HCEC 1CT (cell line): Measurements from ENCODE around the gene SMAD7.

Experiments
- DNase-seq: peaks from one replicate; pipeline ENCODE4 v3.0.0-alpha.2; 2017

SMAD7 gene

DNA sequence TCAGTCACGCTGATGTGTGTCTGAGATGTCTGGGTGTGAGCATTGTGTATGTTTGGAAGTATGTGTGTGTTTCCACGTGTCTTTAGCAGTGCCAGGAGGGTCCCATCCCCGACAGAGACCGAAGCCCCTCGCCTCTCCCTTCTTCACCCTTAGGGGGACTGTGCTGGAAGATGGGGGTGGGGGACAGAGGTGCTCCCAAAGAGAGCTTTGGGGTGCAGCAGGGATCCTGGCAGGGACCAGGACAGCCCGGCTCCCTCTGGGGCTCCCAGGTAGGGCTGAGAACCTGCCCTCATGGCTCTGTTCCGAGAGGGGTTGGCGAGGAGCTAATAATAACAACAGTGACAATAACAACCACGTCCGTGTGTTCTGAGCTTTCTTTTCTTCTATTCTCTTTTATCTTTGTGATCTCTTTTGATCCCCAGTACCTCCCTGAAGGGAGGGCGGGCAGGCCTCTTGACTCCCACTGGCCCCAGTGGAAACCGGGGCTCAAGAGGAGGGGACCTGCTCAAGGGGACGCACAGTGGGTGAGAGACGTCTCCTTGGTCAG is 57.6 kb downstream of the SMAD7 start:
- no peak for DNase-seq

GRCh38 chr18:48892146-48892855 is 58.5 kb downstream of the SMAD7 start:
- no peak for DNase-seq

GRCh38 chr18:48891721-48892120 is 59.0 kb downstream of the SMAD7 start:
- no peak for DNase-seq

DNA sequence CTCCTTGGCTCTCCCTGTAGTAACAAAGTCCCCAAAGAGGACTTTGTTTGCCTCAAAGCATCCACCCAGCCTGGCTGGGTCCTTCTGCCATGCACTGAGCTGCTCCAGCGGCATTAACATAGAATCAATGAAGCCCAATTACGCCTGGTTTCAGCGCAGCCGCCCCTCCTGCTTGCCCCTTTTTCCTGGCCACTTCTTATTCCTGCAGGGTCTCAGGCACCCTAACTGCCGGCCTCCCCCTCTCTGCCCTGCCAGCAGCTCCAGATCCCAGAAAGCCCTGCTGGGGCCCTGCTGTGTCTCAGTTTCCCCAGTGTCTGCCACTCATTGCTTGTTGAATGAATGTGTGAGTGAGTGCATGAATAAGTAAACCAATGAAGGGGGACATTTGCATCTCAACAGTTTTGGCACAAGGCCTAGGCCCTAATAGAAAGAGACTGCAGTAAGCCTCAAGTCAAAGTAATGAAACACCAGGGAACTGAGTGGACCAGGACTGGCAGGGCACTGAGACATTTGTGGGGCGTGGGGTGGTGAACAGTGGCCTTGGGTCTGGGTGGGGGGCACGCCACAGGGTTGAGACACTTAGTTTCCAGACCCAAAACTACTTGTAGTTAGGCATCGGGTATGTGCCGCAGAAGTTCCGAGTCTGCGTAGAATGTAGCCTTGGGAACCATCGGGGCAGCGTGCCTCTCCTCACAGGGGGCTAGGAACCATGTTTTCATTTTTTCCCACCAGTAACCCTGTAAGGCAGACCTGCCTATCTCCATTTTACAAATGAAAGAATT is 60.6 kb downstream of the SMAD7 start:
- DNase-seq: no peak

- DNase-seq: no peak
Observed at GRCh38 chr18:48889115-48889941, 61.4 kb downstream of the SMAD7 start.

GRCh38 chr18:48888773-48889080 is 62.0 kb downstream of the SMAD7 start:
- no peak for DNase-seq

- DNase-seq: no peak
Observed at GRCh38 chr18:48887905-48888772, 62.6 kb downstream of the SMAD7 start.

DNA sequence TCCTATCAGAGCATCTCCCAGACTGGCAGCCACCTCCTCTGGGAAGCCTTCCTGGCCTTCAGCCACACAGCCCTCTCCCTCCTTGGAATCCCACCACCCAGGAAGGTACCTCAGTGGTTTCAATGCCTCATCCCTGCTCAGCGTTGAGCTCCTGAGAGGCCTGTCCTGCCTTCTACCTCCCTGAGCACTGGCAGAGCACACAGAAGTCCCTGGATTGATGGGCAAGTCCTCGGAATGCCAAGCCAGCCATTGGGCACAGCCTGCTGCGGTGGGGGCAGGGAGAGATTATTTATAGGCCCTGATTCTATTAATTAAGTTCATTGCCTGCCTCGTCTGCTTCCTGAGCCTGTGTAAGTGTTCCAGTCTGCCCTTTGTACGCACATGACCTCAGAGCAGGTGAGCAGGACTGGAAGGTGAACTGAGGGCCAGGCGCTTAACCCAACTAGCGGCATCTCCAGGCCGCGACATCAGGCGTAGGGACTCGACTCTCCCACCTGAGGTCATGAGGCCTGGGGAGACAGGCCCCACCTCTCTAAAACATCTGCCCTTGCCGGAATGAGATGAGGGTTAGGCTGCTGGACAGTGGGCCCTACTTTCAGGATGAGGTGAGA is 63.4 kb downstream of the SMAD7 start:
- DNase-seq: no peak

DNA sequence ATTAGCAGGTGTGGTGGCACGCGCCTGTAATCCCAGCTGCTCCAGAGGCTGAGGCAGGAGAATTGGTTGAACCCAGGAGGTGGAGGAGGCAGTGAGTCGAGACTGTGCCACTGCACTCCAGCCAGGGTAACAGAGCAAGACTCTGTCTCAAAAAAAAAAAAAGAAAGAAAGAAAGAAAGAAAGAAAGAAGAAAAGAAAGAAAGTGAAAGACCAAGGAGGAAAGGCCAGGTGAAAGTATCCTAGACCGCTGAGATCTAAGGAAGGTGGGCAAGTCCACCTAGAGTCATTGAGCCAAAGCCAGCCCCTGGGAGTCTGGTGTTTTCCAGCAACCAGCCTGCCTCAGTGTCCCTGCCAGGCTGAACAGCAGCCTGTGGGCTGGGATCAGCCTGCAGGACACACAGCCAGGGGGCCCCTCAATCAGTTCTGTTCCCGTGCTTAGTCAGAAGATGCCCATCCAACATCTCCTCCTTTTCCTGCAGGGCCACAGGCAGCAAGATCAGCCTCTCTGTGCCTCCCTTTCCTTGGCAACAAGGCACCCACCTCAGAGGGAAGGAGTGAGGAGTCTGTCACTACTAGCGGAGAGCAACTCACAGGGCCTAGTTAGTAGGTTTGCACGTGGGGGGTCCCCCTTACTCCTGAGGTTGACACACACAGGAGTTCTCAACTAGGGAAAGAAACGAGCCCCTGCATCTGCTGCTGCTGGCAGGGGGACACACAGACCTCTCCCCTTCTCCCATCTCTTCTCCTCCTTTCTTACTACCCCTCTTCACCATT is 64.1 kb downstream of the SMAD7 start:
- no peak for DNase-seq

- DNase-seq: no peak
Observed at GRCh38 chr18:48885924-48886400, 64.8 kb downstream of the SMAD7 start.

- DNase-seq: no peak
Observed at GRCh38 chr18:48885266-48885923, 65.4 kb downstream of the SMAD7 start.

- no peak for DNase-seq
Observed at GRCh38 chr18:48884771-48885170, 66.0 kb downstream of the SMAD7 start.

DNA sequence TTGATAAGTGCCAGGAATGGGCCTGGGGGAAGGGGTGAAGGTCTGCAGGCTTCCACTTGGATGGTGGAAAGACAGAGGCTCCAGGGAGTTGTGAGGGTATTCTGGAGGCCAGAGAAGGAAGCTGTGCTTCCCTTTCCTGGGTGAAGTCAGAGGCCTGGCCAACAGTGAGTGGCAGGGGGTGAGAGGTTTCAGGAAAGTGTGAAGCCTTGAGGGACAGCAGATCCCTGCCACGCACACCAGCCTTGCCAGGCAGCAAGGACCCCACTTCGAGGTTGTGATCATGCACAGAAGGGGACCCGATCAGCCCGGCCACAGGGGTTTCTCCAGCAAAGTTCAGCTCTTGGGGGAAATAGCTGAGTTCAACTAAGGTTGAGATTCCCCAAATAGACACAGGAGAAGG is 66.5 kb downstream of the SMAD7 start:
- DNase-seq: no peak

DNA sequence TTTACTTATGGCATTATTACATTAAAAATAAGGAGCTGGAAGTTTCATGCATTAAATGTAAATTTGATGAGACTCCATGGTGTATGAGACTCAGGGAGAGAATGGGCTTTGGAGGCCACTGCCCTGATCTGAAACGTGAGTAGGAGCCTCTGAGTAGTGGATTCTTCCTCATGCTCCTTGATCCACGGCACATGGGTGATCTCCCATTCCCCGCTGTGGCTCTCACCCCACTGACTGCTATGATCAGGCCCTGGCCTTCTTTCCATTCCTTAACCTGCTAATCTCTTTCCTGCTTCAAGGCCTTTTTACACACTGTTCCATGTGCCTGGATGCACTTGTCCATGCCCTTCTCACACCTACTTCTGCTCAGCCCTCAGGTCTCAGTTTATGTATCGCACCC is 68.4 kb downstream of the SMAD7 start:
- no peak for DNase-seq

DNA sequence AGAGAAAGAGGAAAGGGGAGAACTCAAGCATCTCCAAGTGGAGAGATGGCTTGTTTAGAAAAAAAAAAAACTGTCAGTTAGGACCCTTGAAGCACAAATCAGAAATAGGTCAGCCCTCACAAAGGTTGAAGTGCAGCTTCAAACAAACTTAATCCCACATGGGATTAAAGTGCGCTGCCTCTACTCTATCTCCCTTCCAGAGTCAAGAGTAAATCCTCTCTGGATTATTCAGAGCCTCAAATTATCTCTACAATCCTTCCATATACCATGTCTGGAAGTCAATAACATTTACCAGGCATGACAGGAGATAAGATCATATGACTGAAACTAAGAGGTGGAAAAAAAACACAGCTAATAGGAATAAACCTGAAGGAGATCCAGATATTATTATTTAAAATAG is 69.8 kb downstream of the SMAD7 start:
- no peak for DNase-seq

GRCh38 chr18:48879008-48879431 is 71.7 kb downstream of the SMAD7 start:
- no peak for DNase-seq

DNA sequence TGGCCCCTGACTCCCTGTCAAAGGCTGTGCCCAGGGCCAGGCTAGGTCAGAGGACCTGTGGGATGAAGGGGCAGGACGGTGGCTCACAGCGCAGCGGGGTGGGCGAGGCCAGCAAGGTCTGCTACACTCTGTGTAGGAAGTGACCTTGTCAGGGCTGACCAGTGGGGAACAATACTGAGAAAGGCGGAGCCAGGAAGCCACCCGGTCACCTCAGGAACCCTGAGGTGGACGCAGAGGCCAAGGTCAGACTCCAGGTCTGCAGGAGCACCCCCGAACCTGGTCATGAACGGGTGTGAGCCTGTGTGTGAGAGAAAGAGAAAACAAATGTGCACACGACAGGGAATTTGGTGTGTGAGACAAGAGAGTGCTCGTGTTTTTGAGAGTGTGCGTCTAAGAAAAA is 72.3 kb downstream of the SMAD7 start:
- DNase-seq: no peak

DNA sequence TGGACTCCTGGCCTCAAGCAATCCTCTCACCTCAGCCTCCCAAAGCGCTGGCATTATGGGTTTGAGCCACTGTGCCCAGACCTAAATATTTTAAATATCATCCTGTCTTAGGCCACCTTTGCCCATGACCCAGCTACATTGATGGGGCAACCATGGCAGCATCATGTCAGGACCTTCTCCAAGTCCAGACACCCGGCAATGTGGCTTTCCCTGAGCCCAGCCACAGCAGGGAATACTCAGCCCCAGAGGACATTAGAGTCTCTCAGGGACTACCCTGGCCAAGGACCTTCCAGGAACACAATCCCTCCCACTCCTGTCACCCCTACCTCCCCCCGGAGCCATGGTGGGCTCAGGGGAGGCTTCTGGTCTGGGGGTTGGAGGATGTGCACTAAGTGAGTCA is 72.8 kb downstream of the SMAD7 start:
- no peak for DNase-seq

- DNase-seq: no peak
Observed at GRCh38 chr18:48876590-48876989, 74.2 kb downstream of the SMAD7 start.

DNA sequence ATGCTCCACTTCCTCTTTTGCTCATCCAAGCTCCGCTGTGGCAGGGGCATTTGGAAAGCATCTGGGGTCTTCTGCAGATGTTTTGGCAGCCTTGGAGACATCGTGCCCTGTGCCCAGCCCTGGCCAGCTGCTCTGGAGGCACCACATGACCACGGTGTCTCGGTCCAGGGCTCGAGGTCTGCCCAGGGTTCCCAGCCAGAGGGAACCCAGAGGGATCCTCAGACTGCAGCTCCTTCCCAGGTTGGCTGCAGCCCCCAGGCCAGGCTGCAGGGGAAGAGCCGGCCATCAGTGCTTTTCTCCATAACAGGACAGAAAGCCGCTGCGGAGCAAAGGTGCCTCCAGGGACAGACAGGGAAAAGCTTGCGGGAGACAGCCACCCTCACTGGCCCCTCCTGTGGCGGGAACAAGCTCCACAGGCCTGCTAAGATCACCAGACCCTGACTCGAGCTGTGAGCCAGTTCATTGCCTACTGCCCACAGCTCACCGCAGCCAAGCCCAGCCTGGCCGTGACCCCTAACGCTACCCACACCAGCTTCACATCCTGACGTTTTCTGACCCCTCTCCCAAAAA is 74.7 kb downstream of the SMAD7 start:
- DNase-seq: no peak
